HG03095 (cell line): Measurements from ENCODE around the gene BBOF1.

Source experiments
- ATAC-seq: cut with Tn5 transposase; IDR thresholded peaks from one replicate; pipeline ENCODE4 v1.9.1; 2021; ENCODE audit warnings: moderate library complexity; ENCODE audit not compliant: unreplicated experiment

The BBOF1 gene

GRCh38 chr14:74019408-74020137 is 424 bp downstream of the BBOF1 start:
- ATAC-seq: no peak

GRCh38 chr14:74022346-74022745 is 3.2 kb downstream of the BBOF1 start:
- ATAC-seq: no peak

- ATAC-seq: no peak
These were observed 10.0 kb downstream of the BBOF1 start for GRCh38 chr14:74029136-74029535.

GRCh38 chr14:74034572-74034971 is 15.4 kb downstream of the BBOF1 start:
- no peak for ATAC-seq

GRCh38 chr14:74035556-74035955 is 16.4 kb downstream of the BBOF1 start:
- no peak for ATAC-seq

- no peak for ATAC-seq
These were observed 19.1 kb downstream of the BBOF1 start for GRCh38 chr14:74038020-74038859.

GRCh38 chr14:74042296-74042695 is 23.1 kb downstream of the BBOF1 start:
- no peak for ATAC-seq

GRCh38 chr14:74045522-74045921 is 26.4 kb downstream of the BBOF1 start:
- no peak for ATAC-seq

GRCh38 chr14:74048281-74048680 is 29.1 kb downstream of the BBOF1 start:
- ATAC-seq: no peak

GRCh38 chr14:74049876-74050495 is 30.8 kb downstream of the BBOF1 start:
- ATAC-seq: no peak

- no peak for ATAC-seq
These were observed 43.6 kb downstream of the BBOF1 start for GRCh38 chr14:74062809-74063150.

GRCh38 chr14:74064426-74064825 is 45.3 kb downstream of the BBOF1 start:
- ATAC-seq: no peak

GRCh38 chr14:74064883-74065282 is 45.7 kb downstream of the BBOF1 start:
- no peak for ATAC-seq

GRCh38 chr14:74065746-74066575 is 46.8 kb downstream of the BBOF1 start:
- no peak for ATAC-seq

- ATAC-seq: no peak
These were observed 58.3 kb downstream of the BBOF1 start for GRCh38 chr14:74077401-74077800.

- ATAC-seq: no peak
These were observed 61.8 kb downstream of the BBOF1 start for GRCh38 chr14:74080820-74081460.

- no peak for ATAC-seq
These were observed 62.3 kb downstream of the BBOF1 start for GRCh38 chr14:74081491-74081890.

GRCh38 chr14:74083161-74083560 is 64.0 kb downstream of the BBOF1 start:
- ATAC-seq: no peak

- peak; percentile 12 for ATAC-seq
These were observed 64.7 kb downstream of the BBOF1 start for GRCh38 chr14:74083784-74084276.

- peak; percentile 85 for ATAC-seq
These were observed 65.3 kb downstream of the BBOF1 start, which contains the start of the genes ALDH6A1 and LIN52 for GRCh38 chr14:74084277-74085046. Gene ALDH6A1, minus strand, starts transcription at chr14:74084453. Its CDS starts 59 bp downstream, at chr14:74084394. Gene LIN52, plus strand, starts transcription at chr14:74084956. Its CDS starts 19 bp downstream, at chr14:74084975.
